Measurements from ENCODE around the gene RBKS. TPM values are rescaled to one million over a fixed set of nuclear protein-coding genes. Genes with fewer than 3 reads are reported as not detected.

The RBKS gene
- total RNA-seq, 2 donors from 2014 or later, result 1.0 to 7.6 TPM

DNA sequence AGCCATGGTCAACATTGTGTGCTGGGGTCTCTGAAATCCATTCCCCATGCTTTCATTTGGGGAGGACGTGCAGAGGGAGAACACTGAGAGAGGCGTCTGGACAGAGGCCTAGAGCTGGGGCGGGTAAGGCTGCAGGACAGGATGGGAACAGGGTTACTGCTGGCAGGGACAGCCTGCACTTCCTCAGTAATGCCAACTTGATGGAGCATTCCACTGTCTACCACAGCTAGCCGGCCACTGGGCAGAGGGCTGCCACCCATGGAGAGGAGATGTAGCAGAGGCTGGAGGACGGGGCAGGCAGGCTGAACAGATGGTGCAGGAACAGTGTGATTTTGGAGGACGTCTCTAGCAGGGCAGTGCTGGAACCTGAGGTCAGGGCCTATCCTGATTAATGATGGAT, 89.3 kb downstream of the RBKS start:
- no peaks in the 10 kb centered on the region for H3K36me3 ChIP-seq (replicated peaks in 1 of 2; ENCODE audit: insufficient read depth in 1 of 2, low read depth in 2 of 2)
- no peak overlapping the region for H3K27ac ChIP-seq
- H3K4me3 ChIP-seq, result no peak overlapping the region
- DNase-seq (no peak), ATAC-seq (no peak)
- no peaks in the 10 kb centered on the region for H3K27me3 ChIP-seq
- no peak for TF ChIP-seq POLR2A (IDR thresholded peaks at IDR 0.05)
- TF ChIP-seq, protein P1, sequence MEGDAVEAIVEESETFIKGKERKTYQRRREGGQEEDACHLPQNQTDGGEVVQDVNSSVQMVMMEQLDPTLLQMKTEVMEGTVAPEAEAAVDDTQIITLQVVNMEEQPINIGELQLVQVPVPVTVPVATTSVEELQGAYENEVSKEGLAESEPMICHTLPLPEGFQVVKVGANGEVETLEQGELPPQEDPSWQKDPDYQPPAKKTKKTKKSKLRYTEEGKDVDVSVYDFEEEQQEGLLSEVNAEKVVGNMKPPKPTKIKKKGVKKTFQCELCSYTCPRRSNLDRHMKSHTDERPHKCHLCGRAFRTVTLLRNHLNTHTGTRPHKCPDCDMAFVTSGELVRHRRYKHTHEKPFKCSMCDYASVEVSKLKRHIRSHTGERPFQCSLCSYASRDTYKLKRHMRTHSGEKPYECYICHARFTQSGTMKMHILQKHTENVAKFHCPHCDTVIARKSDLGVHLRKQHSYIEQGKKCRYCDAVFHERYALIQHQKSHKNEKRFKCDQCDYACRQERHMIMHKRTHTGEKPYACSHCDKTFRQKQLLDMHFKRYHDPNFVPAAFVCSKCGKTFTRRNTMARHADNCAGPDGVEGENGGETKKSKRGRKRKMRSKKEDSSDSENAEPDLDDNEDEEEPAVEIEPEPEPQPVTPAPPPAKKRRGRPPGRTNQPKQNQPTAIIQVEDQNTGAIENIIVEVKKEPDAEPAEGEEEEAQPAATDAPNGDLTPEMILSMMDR (IDR thresholded peaks at IDR 0.05), result no peak
- intact Hi-C loops (cut with DNase I), result no loop called here
- no peaks in the 10 kb centered on the region for H3K4me1 ChIP-seq
- 82 to 90% methylated on average over 6 of the region's 6 CpGs for WGBS, 2 donors
- no peaks in the 10 kb centered on the region for H3K9me3 ChIP-seq

DNA sequence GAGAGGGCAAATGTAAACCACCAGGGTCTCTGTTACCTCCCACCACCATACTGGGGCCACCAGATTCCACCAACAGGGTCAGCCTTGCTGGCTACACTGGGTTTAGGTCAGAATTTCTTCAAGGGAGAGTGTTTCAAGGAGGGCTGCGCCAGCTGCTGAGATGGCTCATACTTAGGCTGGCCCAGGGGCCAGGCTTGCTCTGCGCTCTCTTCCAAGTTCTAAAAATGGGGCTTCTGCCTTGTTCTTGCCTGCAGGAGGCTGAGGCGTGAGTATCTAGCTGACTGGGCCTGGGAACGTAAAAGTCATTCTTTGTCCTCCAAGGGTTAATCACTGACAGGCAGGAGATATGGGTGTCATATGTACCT, 90.6 kb downstream of the RBKS start:
- Histone ChIP-seq H3K4me3 (no peak overlapping the region), H3K27ac (peak overlapping the region in 1 of 4 donors; percentile 16), H3K36me3 (replicated peaks in 1 of 2; ENCODE audit: insufficient read depth in 1 of 2, low read depth in 2 of 2) (no peaks in the 10 kb centered on the region), H3K4me1 (no peaks in the 10 kb centered on the region), H3K27me3 (no peaks in the 10 kb centered on the region), H3K9me3 (no peaks in the 10 kb centered on the region)
- intact Hi-C loops (cut with DNase I), result no loop called here
- ATAC-seq, result no peak
- no peak for TF ChIP-seq POLR2A (IDR thresholded peaks at IDR 0.05)
- TF ChIP-seq, protein P1 (IDR thresholded peaks at IDR 0.05), result no peak
- DNase-seq, result no peak
- WGBS, 2 donors, result 93 to 96% methylated on average over 4 of the region's 4 CpGs

DNA sequence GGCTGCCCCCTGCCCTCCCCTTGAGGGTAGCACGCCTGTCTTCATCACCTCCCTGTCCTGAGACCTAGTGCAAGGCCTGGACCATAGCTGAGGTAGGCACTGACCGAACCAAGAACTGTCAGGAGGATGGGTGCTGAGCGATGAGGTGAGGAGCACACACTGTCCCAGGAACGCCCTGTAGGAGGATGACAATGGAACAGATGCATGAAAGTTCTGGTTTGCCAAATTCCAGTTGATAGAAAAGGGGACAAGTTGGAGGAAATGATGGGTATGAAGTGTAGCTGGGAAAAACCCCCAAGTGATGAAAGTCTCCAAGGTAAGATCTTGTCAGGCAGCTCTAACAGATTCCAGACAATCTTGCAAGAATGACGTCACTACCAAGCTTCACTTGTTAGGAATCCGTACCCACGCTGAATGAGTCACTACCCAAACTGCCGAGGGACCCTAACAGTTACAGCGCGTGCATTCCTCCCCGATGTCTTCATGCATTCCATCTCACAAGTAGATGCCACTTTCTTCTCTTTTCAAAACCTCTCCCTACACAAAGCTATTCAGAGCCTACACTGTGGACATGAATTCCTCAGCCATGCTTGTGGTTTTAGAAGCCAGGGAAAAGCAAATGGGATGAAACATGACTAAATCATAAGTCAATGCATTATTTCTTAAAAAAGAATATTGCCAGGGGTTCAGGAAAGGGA, 91.1 kb downstream of the RBKS start:
- intact Hi-C loops (cut with DNase I), result no loop called here
- no peaks in the 10 kb centered on the region for H3K27me3 ChIP-seq
- WGBS, 2 donors, result 77 to 84% methylated on average over 11 of the region's 11 CpGs
- H3K27ac ChIP-seq, result peak overlapping the region in 1 of 4 donors; percentile 16
- TF ChIP-seq, protein P1 (IDR thresholded peaks at IDR 0.05), result no peak
- TF ChIP-seq POLR2A (IDR thresholded peaks at IDR 0.05), result no peak
- no peaks in the 10 kb centered on the region for H3K9me3 ChIP-seq
- no peaks in the 10 kb centered on the region for H3K4me1 ChIP-seq
- DNase-seq (peak in 3 of 4 donors; percentile 16 to 58 (median 44)), ATAC-seq (peak; percentile 61)
- H3K4me3 ChIP-seq, result no peak overlapping the region
- no peaks in the 10 kb centered on the region for H3K36me3 ChIP-seq (replicated peaks in 1 of 2; ENCODE audit: insufficient read depth in 1 of 2, low read depth in 2 of 2)

DNA sequence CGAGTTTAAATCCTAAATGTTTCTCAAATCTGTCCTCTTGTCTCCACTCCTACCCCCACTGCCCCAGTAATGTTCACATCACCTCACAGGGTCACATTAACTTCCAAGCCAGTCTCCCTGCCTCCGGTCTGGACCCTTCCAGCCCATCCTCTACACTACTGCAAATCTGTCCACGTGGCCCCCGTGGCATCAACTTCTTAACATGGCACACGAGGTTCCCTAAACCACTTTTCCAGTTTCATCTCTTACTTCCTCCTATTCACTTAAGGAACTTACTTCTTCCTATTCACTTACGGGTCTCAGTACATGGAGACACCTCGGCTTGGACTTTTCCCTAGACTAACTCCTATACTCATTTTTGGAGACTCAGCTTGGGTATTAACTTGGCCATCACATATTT, 91.7 kb downstream of the RBKS start:
- no peak overlapping the region for H3K27ac ChIP-seq
- H3K4me3 ChIP-seq, result no peak overlapping the region
- intact Hi-C loops (cut with DNase I), result no loop called here
- H3K27me3 ChIP-seq, result no peaks in the 10 kb centered on the region
- H3K9me3 ChIP-seq, result no peaks in the 10 kb centered on the region
- DNase-seq, result no peak
- no peak for ATAC-seq
- TF ChIP-seq, protein P1 (IDR thresholded peaks at IDR 0.05), result no peak
- no peak for TF ChIP-seq POLR2A (IDR thresholded peaks at IDR 0.05)
- H3K36me3 ChIP-seq (replicated peaks in 1 of 2; ENCODE audit: insufficient read depth in 1 of 2, low read depth in 2 of 2), result no peaks in the 10 kb centered on the region
- WGBS, 2 donors, result 80 to 90% methylated on average over 7 of the region's 7 CpGs
- no peaks in the 10 kb centered on the region for H3K4me1 ChIP-seq

DNA sequence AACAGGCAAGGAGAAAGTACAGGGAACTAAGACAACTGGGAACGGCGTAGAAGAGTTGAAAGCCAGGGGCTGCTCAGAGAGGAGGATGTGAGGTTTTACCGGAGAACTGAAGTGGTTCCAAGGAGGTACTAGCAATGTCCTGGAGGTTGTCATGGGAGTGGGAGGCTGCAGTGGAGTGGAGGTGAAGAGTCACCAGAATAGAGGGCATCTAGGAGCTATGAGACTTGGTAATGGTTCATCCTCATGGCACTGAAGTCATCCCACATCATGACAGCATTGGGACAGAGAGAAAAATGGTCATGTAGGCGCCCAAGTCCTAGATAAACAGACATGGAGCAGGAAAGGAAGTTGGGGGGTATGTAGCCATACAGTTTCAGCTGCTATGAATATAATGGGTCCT, 92.3 kb downstream of the RBKS start:
- TF ChIP-seq, protein P1 (IDR thresholded peaks at IDR 0.05), result no peak
- no peak for TF ChIP-seq POLR2A (IDR thresholded peaks at IDR 0.05)
- intact Hi-C loops (cut with DNase I), result no loop called here
- no peak overlapping the region for H3K27ac ChIP-seq
- H3K27me3 ChIP-seq, result no peaks in the 10 kb centered on the region
- 91 to 96% methylated on average over 4 of the region's 4 CpGs for WGBS, 2 donors
- no peaks in the 10 kb centered on the region for H3K4me1 ChIP-seq
- H3K4me3 ChIP-seq, result no peak overlapping the region
- DNase-seq (no peak), ATAC-seq (no peak)
- H3K36me3 ChIP-seq (replicated peaks in 1 of 2; ENCODE audit: insufficient read depth in 1 of 2, low read depth in 2 of 2), result no peaks in the 10 kb centered on the region
- H3K9me3 ChIP-seq, result no peaks in the 10 kb centered on the region
